DMS 273 treated with DMSO at 0.1 percent for 48 hours (cell line): ENCODE data around the gene ZNF675.
"Not testable (repeated sequence)": the region's sequence is repeated elsewhere in the genome, so short reads cannot be mapped to it uniquely, and the experiment has no call there.

Experiments used
- DNase-seq: peaks from one replicate; lab custom pipeline; 2025; lab: John Stamatoyannopoulos, UW

The ZNF675 gene

DNA sequence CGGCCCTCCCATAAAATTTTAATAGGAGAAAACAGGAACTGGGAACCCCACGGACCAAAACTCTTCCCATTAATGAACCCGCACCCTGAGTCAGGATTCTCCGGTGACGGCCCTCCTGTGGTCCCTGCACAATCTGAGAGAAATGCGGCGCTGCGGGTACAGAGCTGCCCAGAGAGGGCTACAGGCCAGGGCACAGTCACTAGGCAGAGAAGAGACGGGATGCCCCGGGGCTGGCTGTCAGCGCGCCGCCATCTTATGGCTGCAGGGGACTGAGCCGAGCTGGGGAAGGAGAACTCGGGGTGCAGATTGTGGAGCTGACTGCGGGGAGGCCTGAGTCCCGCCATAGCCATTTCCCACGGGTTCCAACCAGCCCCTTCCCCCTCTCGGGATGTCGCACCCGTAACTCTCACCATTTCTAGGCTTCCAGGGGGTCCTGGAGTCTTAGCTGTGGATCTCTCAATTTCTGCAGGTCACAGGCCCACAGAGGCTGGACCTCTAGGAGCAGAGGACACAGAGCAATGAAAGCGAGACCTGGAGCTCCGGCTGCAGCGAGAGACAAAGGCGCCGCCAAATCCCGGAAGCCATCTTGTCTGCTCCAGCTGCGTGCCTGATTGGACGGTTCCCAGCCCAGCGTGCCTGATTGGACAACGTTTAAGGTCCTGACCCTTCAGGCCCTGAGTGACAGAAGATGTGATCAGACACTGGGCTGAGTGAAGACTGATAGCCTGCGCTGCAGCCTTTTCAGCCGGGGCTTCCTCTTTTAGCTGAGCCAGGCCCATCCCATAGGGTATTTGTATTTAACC, at the start of gene ZNF675:
Gene ZNF675, minus strand, starts transcription at position 592 of the 803 bp plus-strand sequence. Its CDS starts 179 bp downstream, at position 413.
- DNase-seq, result peak; percentile 87

DNA sequence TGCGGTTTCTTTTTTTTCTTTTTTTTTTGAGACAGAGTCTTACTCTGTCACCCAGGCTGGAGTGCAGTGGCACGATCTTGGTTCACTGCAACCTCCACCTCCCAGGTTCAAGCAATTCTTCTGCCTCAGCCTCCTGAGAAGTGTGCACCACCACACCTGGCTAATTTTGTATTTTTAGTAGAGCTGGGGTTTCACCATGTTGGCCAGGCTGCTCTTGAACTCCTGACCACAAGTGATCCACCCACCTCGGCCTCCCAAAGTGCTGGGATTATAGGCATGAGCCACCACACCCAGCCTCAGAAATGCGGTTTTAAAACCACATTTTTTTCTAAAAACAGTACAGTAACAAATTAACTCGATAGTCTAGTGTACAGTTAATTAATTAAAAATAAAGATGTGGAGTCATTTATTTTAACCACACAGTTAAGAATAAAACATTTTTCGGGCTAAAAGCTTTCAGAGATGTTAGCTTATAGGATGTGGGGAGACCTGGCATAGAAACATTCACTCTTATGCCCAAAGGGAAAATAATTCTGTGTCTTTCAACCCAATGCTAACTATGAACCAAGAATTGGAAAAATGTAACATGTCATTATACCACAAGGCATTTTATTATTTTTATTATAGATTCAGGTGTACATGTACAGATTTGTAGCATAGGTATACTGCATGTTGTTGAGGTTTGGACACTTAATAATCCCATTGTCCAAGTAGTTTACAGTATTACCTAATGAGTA, 43.9 kb upstream of the ZNF675 start:
- DNase-seq, result not testable (repeated sequence)

DNA sequence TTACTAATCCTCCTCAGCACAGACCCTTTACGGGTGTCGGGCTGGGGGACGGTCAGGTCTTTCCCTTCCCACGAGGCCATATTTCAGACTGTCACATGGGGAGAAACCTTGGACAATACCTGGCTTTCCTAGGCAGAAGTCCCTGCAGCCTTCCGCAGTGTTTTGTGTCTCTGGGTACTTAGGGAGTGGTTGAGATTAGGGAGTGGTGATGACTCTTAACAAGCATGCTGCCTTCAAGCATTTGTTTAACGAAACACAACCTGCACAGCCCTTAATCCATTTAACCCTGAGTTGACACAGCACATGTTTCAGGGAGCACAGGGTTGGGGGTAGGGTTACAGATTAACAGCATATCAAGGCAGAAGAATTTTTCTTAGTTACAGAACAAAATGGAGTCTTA, 37.1 kb upstream of the ZNF675 start:
- DNase-seq, result not testable (repeated sequence)

DNA sequence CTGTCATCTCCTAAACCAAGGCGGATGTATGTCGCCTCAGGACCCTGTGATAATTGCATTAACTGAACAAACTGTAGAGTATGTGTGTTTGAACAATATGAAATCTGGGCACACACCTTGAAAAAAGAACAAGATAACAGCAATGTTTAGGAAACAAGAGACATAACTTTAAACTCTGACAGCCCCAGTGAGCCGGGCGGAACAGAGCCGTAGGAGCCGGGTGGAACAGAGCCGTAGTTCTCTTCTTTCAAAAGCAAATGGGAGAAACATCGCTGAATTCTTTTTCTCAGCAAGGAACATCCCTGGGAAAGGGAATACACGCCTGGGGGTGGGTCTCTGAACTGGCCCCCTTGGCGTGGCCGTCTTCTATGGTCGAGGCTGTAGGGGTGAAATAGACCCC, 31.8 kb upstream of the ZNF675 start:
- no peak for DNase-seq

DNA sequence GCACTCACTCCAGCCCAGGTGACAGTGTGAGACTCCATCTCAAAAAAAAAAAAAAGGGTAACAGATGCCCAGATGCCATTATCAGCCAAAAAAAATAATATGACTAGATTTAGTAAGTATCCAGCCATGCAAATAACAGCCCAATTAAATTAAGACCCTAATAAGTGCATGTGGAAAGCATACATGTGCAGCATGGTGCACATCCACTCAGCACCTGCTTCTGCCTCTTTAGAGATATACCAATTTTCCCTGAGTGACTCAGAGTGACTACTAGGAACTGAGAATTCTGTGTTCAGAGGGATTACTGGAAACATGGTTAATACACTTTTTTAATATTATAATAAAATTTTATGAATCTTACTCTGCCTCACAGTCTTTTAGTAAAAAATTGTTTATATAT, 29.8 kb upstream of the ZNF675 start:
- DNase-seq, result no peak

DNA sequence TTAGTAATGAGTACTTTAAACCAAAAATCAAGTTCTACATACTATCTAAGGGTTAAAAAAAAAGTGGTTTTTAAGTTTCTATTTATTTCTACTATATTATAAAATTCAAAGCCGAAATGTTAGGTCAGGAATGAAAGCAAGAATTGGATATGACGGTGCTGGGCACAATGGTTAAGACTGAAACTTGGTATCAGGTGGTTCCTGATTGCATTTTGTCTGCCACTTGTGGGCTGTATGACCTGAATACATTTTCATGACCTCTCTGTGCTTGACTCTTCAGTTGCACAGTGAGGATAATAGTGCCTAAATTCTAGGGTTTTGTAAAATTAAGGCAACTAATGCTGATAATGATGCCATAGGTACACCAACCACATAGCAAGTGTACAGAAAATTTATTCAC, 22.3 kb upstream of the ZNF675 start:
- no peak for DNase-seq

DNA sequence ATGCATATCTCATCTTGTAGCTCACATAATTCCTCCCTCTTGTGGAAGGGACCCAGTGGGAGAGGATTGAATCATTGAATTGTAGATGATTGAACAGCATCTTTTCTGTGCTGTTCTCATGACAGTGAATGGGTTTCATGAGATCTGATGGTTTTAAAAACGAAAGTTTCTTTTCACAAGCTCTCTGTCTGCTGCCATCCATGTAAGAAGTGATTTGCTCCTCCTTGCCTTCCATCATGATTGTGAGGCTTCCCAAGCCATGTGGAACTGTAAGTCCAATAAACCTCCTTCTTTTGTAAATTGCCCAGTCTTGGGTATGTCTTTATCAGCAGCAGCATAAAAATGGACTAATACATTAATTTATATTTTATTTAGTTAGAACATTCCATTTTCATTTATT, 19.6 kb upstream of the ZNF675 start:
- no peak for DNase-seq

DNA sequence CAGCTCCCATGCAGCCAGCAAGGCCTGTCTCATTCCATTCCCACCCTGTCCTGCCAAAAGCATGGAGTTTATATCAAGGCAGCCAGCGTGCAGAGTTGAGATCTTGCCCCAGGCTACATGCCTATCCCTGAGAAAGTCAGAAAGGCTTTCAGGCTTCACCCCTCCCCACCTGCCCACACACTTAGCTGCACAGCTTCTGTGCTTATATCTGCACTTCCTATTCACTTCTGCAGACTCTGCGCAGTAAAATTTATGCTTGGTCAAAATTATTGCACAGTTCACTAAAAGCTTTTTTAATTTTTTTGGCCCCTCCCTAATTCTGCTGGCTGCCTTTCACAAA, 12.5 kb upstream of the ZNF675 start:
- DNase-seq, result no peak

DNA sequence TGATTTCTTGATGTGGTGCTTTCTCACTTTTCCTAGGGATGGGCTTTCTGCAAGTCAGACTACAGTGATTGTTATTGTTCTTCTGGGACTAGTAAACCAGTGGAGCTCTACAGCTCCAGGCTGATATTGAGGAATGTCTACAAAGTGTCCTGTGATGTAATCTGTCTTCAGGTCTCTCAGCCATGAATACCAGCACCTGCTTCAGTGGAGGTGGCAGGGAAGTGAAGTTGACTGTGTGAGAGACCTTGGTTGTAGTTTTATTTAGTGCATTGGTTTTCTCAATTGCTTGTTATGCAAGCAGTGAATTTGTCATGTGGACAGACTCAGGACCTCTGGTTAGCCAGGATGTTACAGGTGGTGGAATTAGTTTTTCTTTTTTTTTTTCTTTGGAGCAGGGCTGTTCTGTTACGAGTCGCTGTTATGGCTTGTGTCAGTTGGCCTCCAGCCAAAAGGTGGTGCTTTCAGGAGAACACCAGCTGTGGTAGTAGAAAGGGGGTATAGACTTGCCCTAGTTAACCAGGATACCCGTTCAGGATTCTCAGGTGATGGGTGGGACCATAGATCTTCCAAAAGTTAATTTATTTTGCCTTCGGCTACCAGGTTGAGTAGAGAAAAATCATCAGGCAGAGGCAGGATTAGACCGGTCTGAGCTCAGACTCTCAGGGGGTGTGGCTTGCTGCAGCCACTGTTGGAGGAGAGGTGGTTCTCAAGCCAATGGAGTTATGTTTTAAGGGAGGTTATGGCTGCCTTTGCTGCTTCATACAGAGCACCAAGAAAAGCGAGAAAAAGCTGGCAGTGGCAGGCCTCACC, 11.9 kb upstream of the ZNF675 start:
- peak; percentile 14 for DNase-seq

DNA sequence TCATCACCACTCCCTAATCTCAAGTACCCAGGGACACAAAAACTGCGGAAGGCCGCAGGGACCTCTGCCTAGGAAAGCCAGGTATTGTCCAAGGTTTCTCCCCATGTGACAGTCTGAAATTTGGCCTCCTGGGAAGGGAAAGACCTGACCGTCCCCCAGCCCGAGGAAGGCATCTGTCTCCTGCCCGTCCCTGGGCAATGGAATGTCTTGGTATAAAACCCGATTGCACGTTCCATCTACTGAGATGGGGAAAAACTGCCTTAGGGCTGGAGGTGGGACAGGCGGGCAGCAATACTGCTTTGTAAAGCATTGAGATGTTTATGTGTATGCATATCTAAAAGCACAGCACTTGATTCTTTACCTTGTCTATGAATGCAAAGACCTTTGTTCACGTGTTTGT, 5.9 kb upstream of the ZNF675 start:
- not testable (repeated sequence) for DNase-seq

DNA sequence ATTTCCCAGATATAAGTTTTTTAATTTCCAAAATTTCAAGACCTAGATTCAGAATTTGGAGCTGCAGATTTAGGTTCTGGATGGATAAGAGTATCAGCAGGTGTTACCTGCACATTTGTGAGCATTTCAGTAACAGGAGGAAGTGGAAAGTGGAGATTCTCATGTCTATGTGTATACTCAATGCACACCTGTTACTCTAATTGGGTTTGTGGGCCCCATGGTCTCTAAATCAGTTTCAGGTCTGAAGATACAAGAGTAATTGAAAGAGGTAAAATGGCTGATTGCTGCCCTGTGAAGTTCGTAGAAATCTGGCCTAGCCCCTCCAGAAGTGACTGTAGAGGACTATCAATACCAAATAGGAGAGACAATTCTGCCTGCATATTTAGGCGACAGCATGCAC, 13.9 kb downstream of the ZNF675 start:
- no peak for DNase-seq

DNA sequence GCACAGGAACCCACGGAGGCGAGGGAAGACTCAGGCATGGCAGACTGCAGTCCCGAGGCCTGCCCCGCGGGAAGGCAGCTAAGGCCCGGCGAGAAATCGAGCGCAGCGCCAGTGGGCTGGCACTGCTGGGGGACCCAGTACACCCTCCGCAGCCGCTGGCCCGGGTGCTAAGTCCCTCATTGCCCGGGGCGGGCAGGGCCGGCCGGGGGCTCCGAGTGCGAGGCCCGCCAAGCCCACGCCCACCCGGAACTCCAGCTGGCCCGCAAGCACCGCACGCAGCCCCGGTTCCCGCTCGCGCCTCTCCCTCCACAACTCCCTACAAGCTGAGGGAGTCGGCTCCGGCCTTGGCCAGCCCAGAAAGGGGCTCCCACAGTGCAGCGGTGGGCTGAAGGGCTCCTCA, 18.4 kb downstream of the ZNF675 start:
- DNase-seq, result not testable (repeated sequence)

DNA sequence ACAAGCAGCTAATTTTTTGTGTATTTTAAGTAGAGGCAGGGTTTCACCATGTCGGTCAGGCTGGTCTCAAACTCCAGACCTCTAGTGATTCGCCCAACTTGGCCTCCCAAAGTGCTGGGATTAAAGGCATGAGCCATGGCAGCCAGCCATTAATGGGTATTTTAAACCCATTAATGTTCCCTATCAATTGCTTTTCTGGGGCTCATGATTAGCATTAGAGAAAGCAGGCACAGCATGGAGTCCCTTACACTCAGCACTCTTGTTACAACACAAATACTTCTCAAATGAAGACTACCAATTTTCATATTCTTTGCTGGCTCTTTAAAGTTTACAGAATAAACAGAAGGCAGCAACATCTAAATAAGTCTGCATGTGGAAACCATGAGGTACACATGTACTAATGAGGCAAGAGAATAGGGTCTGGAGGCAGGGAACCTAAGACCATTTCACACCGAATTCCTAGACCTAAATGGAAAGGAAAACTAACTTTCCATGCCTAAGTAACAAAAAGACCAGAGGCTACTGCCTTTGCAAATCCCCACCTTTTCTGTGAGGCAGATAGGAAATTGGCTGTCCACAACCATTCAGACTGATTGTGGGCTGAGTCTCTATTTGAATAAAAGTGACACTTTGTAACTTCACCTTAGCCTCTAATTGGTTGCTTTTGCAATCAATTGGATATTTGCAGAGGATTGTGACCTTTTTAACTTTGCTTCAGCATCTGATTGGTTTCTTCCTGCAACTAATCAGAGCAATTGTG, 21.2 kb downstream of the ZNF675 start:
- DNase-seq, result no peak

DNA sequence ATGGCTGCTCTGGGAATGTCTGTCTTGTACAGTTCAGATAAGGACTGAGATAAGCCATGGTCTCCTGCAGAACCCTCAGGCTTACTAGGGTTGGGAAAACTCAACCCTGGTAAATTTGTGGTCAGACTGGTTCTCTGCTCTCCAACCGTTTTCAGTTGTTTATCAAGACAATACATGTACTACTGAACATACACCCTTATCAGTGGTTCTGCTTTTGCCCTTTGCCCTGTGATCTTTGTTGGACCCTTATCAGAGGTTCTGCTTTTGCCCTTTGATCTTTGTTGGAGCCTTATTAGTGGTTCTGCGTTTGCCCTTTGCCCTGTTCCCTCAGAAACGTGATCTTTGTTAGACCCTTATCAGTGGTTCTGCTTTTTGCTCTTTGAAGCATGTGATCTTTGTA, 37.2 kb downstream of the ZNF675 start:
- DNase-seq, result not testable (repeated sequence)
